Caco-2 (cell line): ENCODE data around the gene NEDD8. TPM values are rescaled to one million over a fixed set of nuclear protein-coding genes. Genes with fewer than 3 reads are reported as not detected.

Experiments used
- BruUV-seq: library from RNA; stranded (reverse); fragments of 400-500 nt; replicated peaks from 2 replicates; lab custom pipeline; 2021; lab: Mats Ljungman, UMichigan
- CTCF ChIA-PET: fragments of 300-600 bp; sonication (Branson Sonifier 250); formaldehyde crosslinking; loops from one replicate; lab custom pipeline; 2022; ENCODE audit warnings: antibody characterized with exemption; lab: Charles Lee
- POLR2A ChIA-PET: fragments of 300-600 bp; sonication (Branson Sonifier 250); formaldehyde crosslinking; loops from one replicate; lab custom pipeline; 2022; ENCODE audit warnings: antibody characterized with exemption; lab: Charles Lee
- DNase-seq, 2 experiments: peaks; one replicate each; pipeline versions ENCODE4 v3.0.0 to v3.0.0-alpha.2; 2020 to 2022
- H3K27me3 ChIP-seq: replicated peaks from 2 replicates; pipeline ENCODE4 v1.6.0; 2011; ENCODE audit warnings: low read length; ENCODE audit not compliant: control insufficient read depth, insufficient read depth
- H3K36me3 ChIP-seq: 2 replicates; pipeline ENCODE4 v1.5.1; 2011; ENCODE audit warnings: low read length; ENCODE audit not compliant: control insufficient read depth, insufficient read depth
- H3K4me1 ChIP-seq: fragments of 250-450 bp; sonication (Bioruptor Pico); 2 replicates; pipeline ENCODE4 v1.5.1; 2020; ENCODE audit warnings: mild to moderate bottlenecking
- H3K4me3 ChIP-seq: 2 replicates; pipeline ENCODE4 v1.5.1; 2011; ENCODE audit warnings: low read depth, mild to moderate bottlenecking, control low read depth, low read length
- H3K9me3 ChIP-seq: fragments of 250-450 bp; sonication (Bioruptor Pico); 2 replicates; pipeline ENCODE4 v1.5.1; 2020; ENCODE audit warnings: mild to moderate bottlenecking, moderate library complexity
- H3K27ac Mint-ChIP-seq: one replicate; pipeline ENCODE4 v1.8.0; 2022; ENCODE audit warnings: mixed read lengths; ENCODE audit not compliant: unreplicated experiment
- H3K27me3 Mint-ChIP-seq: one replicate; pipeline ENCODE4 v1.8.0; 2022; ENCODE audit warnings: mixed read lengths; ENCODE audit not compliant: insufficient read depth, unreplicated experiment
- H3K36me3 Mint-ChIP-seq: one replicate; pipeline ENCODE4 v1.8.0; 2022; ENCODE audit warnings: mild to moderate bottlenecking, mixed read lengths; ENCODE audit not compliant: insufficient read depth, unreplicated experiment
- H3K4me1 Mint-ChIP-seq: one replicate; pipeline ENCODE4 v1.8.0; 2022; ENCODE audit warnings: low read depth, mixed read lengths; ENCODE audit not compliant: unreplicated experiment
- H3K4me3 Mint-ChIP-seq: one replicate; pipeline ENCODE4 v1.8.0; 2022; ENCODE audit warnings: mild to moderate bottlenecking, moderate library complexity, mixed read lengths; ENCODE audit not compliant: unreplicated experiment
- H3K9me3 Mint-ChIP-seq: one replicate; pipeline ENCODE4 v1.8.0; 2022; ENCODE audit warnings: mixed read lengths; ENCODE audit not compliant: unreplicated experiment
- intact Hi-C: fragments of 100-400 bp; cut with micrococcal nuclease; formaldehyde crosslinking; loops from one replicate; pipeline ENCODE4 v1.10.0; 2022; ENCODE audit not compliant: unreplicated experiment
- total RNA-seq: library from RNA; stranded (reverse); gene quantifications from 2 replicates; pipeline ENCODE4 v1.2.3, GENCODE V29; 2022
- TF ChIP-seq, protein P1 (sequence below), 2 experiments: fragments of 200-600 bp in 1 of 2; IDR thresholded peaks; 1 replicate in 1 of 2; 2 replicates in 1 of 2; pipeline versions ENCODE4 v1.5.1 to v1.8.0; 2011 to 2022; ENCODE audit warnings: antibody characterized with exemption in 1 of 2, control low read depth in 1 of 2, inconsistent platforms in 1 of 2, low read depth in 1 of 2, low read length in 1 of 2, mild to moderate bottlenecking in 1 of 2, moderate library complexity in 1 of 2; ENCODE audit not compliant: insufficient read depth in 1 of 2, severe bottlenecking in 1 of 2, unreplicated experiment in 1 of 2

The NEDD8 gene
- total RNA-seq, 1 experiment from 2014 or later = 210 TPM

- Mint-ChIP-seq H3K4me3 (no peak overlapping the region), H3K9me3 (peaks cover 21% of the 10 kb centered on the region), H3K27ac (no peak overlapping the region), H3K36me3 (peaks cover 65% of the 10 kb centered on the region), H3K27me3 (no peaks in the 10 kb centered on the region), H3K4me1 (peaks cover 11% of the 10 kb centered on the region)
- BruUV-seq = no TSS peak
- Histone ChIP-seq H3K9me3 (peaks cover 6% of the 10 kb centered on the region), H3K4me1 (0 out of 2 replicates have a peak, but pooled peaks cover 9% of the 10 kb centered on the region), H3K36me3 (no peaks in the 10 kb centered on the region), H3K27me3 (no peaks in the 10 kb centered on the region), H3K4me3 (no peak overlapping the region)
- TF ChIP-seq, protein P1, sequence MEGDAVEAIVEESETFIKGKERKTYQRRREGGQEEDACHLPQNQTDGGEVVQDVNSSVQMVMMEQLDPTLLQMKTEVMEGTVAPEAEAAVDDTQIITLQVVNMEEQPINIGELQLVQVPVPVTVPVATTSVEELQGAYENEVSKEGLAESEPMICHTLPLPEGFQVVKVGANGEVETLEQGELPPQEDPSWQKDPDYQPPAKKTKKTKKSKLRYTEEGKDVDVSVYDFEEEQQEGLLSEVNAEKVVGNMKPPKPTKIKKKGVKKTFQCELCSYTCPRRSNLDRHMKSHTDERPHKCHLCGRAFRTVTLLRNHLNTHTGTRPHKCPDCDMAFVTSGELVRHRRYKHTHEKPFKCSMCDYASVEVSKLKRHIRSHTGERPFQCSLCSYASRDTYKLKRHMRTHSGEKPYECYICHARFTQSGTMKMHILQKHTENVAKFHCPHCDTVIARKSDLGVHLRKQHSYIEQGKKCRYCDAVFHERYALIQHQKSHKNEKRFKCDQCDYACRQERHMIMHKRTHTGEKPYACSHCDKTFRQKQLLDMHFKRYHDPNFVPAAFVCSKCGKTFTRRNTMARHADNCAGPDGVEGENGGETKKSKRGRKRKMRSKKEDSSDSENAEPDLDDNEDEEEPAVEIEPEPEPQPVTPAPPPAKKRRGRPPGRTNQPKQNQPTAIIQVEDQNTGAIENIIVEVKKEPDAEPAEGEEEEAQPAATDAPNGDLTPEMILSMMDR (IDR thresholded peaks at IDR 0.05; ENCODE audit: insufficient read depth in 1 of 2, low read depth in 1 of 2, low read length in 1 of 2, severe bottlenecking in 1 of 2, unreplicated experiment in 1 of 2) = no peak
- intact Hi-C loops = no loop called here
- DNase-seq = no peak
- ChIA-PET CTCF (no interaction called here), POLR2A (no interaction called here)
Measured at GRCh38 chr14:24198814-24199524, 33.2 kb downstream of the NEDD8 start.

DNA sequence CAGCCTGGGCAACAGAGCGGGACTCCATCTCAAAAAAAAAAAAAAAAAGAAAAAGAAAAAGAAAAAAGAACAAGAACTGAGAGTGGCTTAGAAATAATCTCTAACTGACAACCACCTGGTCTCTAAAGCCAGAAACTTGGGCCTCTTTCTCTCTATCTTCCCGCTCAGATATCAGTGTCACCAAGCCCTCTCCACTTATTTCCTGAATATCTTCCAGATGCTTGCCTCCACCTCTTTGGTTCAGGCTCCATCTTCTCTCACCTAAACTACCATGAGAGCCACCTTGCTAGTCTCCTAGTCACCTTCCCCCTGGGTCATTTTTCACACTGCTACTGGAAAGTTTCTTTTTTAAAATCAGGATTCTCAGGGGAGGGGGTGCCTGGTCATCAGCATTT lies 35.1 kb downstream of the NEDD8 start:
- H3K36me3 Mint-ChIP-seq = peaks cover 57% of the 10 kb centered on the region
- no peaks in the 10 kb centered on the region for H3K27me3 Mint-ChIP-seq
- peaks cover 11% of the 10 kb centered on the region for H3K4me1 Mint-ChIP-seq
- H3K27me3 ChIP-seq = no peaks in the 10 kb centered on the region
- H3K27ac Mint-ChIP-seq = peak overlapping the region; percentile 88
- H3K4me3 Mint-ChIP-seq = peak overlapping the region; percentile 84
- TF ChIP-seq, protein P1 (IDR thresholded peaks at IDR 0.05; ENCODE audit: insufficient read depth in 1 of 2, low read depth in 1 of 2, low read length in 1 of 2, severe bottlenecking in 1 of 2, unreplicated experiment in 1 of 2) = no peak
- DNase-seq = no peak
- H3K9me3 ChIP-seq = no peaks in the 10 kb centered on the region; the same call in 1 of the 2 replicates
- H3K4me3 ChIP-seq = no peak overlapping the region
- BruUV-seq = no TSS peak
- H3K36me3 ChIP-seq = no peaks in the 10 kb centered on the region
- peaks cover 10% of the 10 kb centered on the region for H3K9me3 Mint-ChIP-seq
- CTCF ChIA-PET = no interaction called here
- POLR2A ChIA-PET = interaction anchor here (1.4 to 2.2 kb wide), 2 partner anchors 16 to 74 kb away, joined by 3 to 28 read pairs; partner anchors contain the start of genes CHMP4A and RABGGTA
- intact Hi-C loops = no loop called here
- H3K4me1 ChIP-seq = 0 out of 2 replicates have a peak, but pooled peaks cover 9% of the 10 kb centered on the region

DNA sequence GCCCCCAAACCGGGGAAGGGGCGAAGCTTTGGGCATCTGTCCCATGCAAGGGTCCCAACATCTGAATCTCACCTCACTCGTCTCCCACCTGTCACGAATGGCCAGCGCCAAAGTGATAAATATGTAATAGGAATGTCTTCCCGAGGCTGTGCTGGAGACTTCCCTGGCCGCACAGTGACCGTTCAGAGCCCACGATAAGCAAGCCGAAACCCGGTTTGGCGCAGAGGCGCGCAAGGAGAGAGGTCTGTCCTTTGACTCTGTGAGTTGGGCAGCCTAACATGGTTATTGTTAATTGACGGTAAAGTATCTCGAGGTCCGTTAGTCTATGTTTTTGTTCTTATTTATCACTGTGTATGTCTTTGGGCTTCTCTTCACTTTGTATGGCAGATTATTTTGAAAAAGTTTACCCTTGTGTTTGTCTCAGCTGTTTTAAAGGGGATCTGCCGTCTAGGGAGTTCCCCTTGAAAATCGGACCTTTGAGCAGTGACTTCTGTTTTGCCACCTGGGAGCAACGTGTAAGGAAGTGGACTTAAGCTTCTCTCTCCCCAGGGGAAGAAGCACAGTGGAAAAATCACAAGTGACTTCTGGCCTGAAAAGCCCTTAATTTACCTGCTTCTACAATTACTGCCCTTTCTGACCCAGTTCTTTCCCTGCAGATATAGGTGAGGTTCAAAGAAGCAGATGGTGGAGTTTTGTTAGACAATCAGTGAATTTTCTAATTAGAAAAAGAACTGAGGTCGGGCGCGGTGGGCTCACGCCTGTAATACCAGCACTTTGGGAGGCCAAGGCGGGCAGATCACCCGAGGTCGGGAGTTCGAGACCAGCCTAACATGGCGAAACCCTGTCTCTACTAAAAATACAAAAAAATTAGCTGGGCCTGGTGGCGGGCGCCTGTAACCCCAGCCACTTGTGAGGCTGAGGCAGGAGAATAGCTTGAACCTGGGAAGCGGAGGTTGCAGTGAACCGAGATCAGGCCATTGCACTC lies 35.8 kb downstream of the NEDD8 start:
- Histone ChIP-seq H3K36me3 (no peaks in the 10 kb centered on the region), H3K4me3 (peak overlapping the region; percentile 95), H3K4me1 (0 out of 2 replicates have a peak, but pooled peaks cover 9% of the 10 kb centered on the region), H3K9me3 (no peaks in the 10 kb centered on the region; the same call in 1 of the 2 replicates), H3K27me3 (no peaks in the 10 kb centered on the region)
- ChIA-PET CTCF (interaction anchor here (1.2 to 1.6 kb wide), 2 partner anchors 19 to 35 kb away, joined by 4 to 7 read pairs; partner anchors contain the start of genes IRF9 and MDP1), POLR2A (interaction anchor here (0.5 to 2.2 kb wide), 9 partner anchors 17 to 82 kb away, joined by 3 to 28 read pairs (median 7); partner anchors contain the start of genes CHMP4A, DCAF11, EMC9 and IRF9)
- intact Hi-C loops = no loop called here
- Mint-ChIP-seq H3K27me3 (no peaks in the 10 kb centered on the region), H3K4me1 (peaks cover 11% of the 10 kb centered on the region), H3K4me3 (peak overlapping the region; percentile 84), H3K9me3 (peaks cover 5% of the 10 kb centered on the region), H3K27ac (peak overlapping the region; percentile 88), H3K36me3 (peaks cover 56% of the 10 kb centered on the region)
- TF ChIP-seq, protein P1 (IDR thresholded peaks at IDR 0.05; ENCODE audit: insufficient read depth in 1 of 2, low read depth in 1 of 2, low read length in 1 of 2, severe bottlenecking in 1 of 2, unreplicated experiment in 1 of 2) = no peak
- BruUV-seq = TSS peak; percentile 75
- DNase-seq = no peak
